ENCODE measurements around the gene COL4A3. TPM values are rescaled to one million over a fixed set of nuclear protein-coding genes. Genes with fewer than 3 reads are reported as not detected.

COL4A3 gene
- total and polyA plus RNA-seq, 9 of the 15 experiments (the other 6 are each of a cell fraction or from before 2014, with no cell fraction given) = not detected

DNA sequence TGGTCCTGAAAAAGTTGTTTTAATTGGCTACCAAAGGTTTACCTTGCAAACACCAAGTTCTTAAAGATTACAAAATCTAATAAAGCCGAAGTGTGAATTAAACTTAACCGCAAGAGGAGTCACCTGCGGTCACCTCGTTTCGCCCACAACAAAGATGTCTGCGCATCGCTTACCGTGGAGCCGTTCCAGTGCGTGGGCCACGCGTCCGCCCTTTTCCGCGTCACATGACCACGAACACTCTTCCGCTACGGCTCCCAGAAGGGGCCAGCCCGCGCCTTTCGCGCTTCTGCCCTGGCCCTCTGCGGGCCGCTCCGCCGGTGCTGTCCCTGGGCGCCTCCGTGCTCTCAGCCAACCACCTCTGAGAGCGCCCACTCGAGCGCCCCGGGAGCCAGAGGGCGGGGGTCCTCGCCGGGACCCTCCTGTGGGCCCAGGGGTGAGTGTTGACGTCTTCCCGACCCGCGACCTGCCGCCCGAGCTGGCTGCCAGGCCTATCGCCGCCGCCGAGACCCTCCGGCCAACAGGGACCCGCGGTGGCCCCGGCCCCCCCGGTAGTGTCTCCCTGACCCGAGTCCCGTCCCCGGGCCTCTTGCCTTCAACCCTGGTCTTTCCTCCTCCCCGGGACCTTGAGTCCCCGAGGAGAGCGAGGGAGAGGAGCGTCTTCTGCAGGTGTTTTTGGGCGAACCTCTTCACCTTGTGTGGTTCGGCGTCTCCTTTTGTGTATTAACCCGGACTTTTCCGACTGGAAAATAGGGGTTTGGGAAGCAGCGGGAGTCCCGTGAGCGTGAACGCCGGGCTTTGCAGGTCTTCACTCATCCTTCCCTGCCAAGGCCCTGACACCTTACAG is 160.8 kb downstream of the COL4A3 start, which contains the start of gene MFF (continued):
- no peak for TF ChIP-seq ZNF583 (CRISPR knock-in tag; IDR thresholded peaks at IDR 0.05)
- TF ChIP-seq, protein P1, sequence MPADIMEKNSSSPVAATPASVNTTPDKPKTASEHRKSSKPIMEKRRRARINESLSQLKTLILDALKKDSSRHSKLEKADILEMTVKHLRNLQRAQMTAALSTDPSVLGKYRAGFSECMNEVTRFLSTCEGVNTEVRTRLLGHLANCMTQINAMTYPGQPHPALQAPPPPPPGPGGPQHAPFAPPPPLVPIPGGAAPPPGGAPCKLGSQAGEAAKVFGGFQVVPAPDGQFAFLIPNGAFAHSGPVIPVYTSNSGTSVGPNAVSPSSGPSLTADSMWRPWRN (IDR thresholded peaks at IDR 0.05; ENCODE audit: low read depth) = no peak
- peak; percentile 74; the same call in 1 of the 2 replicates for TF ChIP-seq RNF2 (IDR thresholded peaks at IDR 0.05)
- TF ChIP-seq, protein P2, sequence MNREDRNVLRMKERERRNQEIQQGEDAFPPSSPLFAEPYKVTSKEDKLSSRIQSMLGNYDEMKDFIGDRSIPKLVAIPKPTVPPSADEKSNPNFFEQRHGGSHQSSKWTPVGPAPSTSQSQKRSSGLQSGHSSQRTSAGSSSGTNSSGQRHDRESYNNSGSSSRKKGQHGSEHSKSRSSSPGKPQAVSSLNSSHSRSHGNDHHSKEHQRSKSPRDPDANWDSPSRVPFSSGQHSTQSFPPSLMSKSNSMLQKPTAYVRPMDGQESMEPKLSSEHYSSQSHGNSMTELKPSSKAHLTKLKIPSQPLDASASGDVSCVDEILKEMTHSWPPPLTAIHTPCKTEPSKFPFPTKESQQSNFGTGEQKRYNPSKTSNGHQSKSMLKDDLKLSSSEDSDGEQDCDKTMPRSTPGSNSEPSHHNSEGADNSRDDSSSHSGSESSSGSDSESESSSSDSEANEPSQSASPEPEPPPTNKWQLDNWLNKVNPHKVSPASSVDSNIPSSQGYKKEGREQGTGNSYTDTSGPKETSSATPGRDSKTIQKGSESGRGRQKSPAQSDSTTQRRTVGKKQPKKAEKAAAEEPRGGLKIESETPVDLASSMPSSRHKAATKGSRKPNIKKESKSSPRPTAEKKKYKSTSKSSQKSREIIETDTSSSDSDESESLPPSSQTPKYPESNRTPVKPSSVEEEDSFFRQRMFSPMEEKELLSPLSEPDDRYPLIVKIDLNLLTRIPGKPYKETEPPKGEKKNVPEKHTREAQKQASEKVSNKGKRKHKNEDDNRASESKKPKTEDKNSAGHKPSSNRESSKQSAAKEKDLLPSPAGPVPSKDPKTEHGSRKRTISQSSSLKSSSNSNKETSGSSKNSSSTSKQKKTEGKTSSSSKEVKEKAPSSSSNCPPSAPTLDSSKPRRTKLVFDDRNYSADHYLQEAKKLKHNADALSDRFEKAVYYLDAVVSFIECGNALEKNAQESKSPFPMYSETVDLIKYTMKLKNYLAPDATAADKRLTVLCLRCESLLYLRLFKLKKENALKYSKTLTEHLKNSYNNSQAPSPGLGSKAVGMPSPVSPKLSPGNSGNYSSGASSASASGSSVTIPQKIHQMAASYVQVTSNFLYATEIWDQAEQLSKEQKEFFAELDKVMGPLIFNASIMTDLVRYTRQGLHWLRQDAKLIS (CRISPR knock-in tag; IDR thresholded peaks at IDR 0.05) = peak; percentile 44; the same call in 1 of the 2 replicates
- no peak for TF ChIP-seq PTBP1 (IDR thresholded peaks at IDR 0.05; ENCODE audit: low read depth, low read length)
- TF ChIP-seq RB1 (IDR thresholded peaks at IDR 0.05; ENCODE audit: low read depth) = peak; percentile 63; the same call in 1 of the 2 replicates
- TF ChIP-seq, protein P3, sequence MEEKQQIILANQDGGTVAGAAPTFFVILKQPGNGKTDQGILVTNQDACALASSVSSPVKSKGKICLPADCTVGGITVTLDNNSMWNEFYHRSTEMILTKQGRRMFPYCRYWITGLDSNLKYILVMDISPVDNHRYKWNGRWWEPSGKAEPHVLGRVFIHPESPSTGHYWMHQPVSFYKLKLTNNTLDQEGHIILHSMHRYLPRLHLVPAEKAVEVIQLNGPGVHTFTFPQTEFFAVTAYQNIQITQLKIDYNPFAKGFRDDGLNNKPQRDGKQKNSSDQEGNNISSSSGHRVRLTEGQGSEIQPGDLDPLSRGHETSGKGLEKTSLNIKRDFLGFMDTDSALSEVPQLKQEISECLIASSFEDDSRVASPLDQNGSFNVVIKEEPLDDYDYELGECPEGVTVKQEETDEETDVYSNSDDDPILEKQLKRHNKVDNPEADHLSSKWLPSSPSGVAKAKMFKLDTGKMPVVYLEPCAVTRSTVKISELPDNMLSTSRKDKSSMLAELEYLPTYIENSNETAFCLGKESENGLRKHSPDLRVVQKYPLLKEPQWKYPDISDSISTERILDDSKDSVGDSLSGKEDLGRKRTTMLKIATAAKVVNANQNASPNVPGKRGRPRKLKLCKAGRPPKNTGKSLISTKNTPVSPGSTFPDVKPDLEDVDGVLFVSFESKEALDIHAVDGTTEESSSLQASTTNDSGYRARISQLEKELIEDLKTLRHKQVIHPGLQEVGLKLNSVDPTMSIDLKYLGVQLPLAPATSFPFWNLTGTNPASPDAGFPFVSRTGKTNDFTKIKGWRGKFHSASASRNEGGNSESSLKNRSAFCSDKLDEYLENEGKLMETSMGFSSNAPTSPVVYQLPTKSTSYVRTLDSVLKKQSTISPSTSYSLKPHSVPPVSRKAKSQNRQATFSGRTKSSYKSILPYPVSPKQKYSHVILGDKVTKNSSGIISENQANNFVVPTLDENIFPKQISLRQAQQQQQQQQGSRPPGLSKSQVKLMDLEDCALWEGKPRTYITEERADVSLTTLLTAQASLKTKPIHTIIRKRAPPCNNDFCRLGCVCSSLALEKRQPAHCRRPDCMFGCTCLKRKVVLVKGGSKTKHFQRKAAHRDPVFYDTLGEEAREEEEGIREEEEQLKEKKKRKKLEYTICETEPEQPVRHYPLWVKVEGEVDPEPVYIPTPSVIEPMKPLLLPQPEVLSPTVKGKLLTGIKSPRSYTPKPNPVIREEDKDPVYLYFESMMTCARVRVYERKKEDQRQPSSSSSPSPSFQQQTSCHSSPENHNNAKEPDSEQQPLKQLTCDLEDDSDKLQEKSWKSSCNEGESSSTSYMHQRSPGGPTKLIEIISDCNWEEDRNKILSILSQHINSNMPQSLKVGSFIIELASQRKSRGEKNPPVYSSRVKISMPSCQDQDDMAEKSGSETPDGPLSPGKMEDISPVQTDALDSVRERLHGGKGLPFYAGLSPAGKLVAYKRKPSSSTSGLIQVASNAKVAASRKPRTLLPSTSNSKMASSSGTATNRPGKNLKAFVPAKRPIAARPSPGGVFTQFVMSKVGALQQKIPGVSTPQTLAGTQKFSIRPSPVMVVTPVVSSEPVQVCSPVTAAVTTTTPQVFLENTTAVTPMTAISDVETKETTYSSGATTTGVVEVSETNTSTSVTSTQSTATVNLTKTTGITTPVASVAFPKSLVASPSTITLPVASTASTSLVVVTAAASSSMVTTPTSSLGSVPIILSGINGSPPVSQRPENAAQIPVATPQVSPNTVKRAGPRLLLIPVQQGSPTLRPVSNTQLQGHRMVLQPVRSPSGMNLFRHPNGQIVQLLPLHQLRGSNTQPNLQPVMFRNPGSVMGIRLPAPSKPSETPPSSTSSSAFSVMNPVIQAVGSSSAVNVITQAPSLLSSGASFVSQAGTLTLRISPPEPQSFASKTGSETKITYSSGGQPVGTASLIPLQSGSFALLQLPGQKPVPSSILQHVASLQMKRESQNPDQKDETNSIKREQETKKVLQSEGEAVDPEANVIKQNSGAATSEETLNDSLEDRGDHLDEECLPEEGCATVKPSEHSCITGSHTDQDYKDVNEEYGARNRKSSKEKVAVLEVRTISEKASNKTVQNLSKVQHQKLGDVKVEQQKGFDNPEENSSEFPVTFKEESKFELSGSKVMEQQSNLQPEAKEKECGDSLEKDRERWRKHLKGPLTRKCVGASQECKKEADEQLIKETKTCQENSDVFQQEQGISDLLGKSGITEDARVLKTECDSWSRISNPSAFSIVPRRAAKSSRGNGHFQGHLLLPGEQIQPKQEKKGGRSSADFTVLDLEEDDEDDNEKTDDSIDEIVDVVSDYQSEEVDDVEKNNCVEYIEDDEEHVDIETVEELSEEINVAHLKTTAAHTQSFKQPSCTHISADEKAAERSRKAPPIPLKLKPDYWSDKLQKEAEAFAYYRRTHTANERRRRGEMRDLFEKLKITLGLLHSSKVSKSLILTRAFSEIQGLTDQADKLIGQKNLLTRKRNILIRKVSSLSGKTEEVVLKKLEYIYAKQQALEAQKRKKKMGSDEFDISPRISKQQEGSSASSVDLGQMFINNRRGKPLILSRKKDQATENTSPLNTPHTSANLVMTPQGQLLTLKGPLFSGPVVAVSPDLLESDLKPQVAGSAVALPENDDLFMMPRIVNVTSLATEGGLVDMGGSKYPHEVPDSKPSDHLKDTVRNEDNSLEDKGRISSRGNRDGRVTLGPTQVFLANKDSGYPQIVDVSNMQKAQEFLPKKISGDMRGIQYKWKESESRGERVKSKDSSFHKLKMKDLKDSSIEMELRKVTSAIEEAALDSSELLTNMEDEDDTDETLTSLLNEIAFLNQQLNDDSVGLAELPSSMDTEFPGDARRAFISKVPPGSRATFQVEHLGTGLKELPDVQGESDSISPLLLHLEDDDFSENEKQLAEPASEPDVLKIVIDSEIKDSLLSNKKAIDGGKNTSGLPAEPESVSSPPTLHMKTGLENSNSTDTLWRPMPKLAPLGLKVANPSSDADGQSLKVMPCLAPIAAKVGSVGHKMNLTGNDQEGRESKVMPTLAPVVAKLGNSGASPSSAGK (IDR thresholded peaks at IDR 0.05) = peak; percentile 95
- no peak for TF ChIP-seq CCAR2 (IDR thresholded peaks at IDR 0.05; ENCODE audit: low read depth, low read length)
- peak in 1 of 2 experiments; percentile 36; a peak in 1 of 4 replicates for TF ChIP-seq ETV6 (IDR thresholded peaks at IDR 0.05; ENCODE audit: borderline replicate concordance in 1 of 2, low read depth in 2 of 2, low read length in 1 of 2)
- TF ChIP-seq ETV6 (CRISPR knock-in tag; IDR thresholded peaks at IDR 0.05; ENCODE audit: borderline replicate concordance) = peak; percentile 81; the same call in 1 of the 2 replicates

Data from K562 (cell line).